ENCODE data around the gene IGIP. TPM values are rescaled to one million over a fixed set of nuclear protein-coding genes. Genes with fewer than 3 reads are reported as not detected.

IGIP gene
- total and polyA plus RNA-seq, 2 of the 8 experiments (the other 6 are each of a cell fraction or from before 2014, with no cell fraction given): 0.32 to 0.69 TPM

- CTCF ChIA-PET (ENCODE audit: partially characterized antibody): interaction anchor here (0.7 to 9.5 kb wide), 6 partner anchors 11 to 59 kb away, joined by 3 to 105 read pairs (median 4); no protein-coding TSS in a partner anchor
- Histone ChIP-seq H3K4me1 (replicated peaks in 1 of 4; ENCODE audit: control insufficient read depth in 3 of 4, insufficient read depth in 4 of 4, low read length in 3 of 4) (peaks cover 0 to 7% (median 1%) of the 10 kb centered on the region in 4 experiments; a peak in 2 of 7 replicates), H2BK5ac (ENCODE audit: low read depth, low read length) (no peak overlapping the region), H3K14ac (ENCODE audit: insufficient read length) (no peak overlapping the region), H4K5ac (ENCODE audit: insufficient read length, low read depth, low read length) (no peak overlapping the region), H3K27me3 (replicated peaks in 1 of 4; ENCODE audit: control insufficient read depth in 3 of 4, extremely low read depth in 1 of 4, insufficient read depth in 3 of 4, low read length in 3 of 4) (no peaks in the 10 kb centered on the region), H2BK15ac (ENCODE audit: low read length) (no peak overlapping the region), H4K8ac (ENCODE audit: extremely low read depth, insufficient read depth, low read length) (no peak overlapping the region), H2BK20ac (ENCODE audit: low read length) (no peak overlapping the region), H3K36me3 (ENCODE audit: control insufficient read depth in 2 of 4, insufficient read depth in 4 of 4, low read length in 3 of 4) (no peaks in the 10 kb centered on the region), H3K4me3 (ENCODE audit: extremely low read depth in 1 of 4, insufficient read depth in 2 of 4, low read depth in 3 of 4, low read length in 4 of 4) (no peak overlapping the region), H3K4ac (replicated peaks; ENCODE audit: insufficient read length, low read depth, low read length) (no peak overlapping the region), H3K79me2 (ENCODE audit: control insufficient read depth in 1 of 2, insufficient read depth in 2 of 2, low read length in 2 of 2) (no peaks in the 10 kb centered on the region), H2AFZ (ENCODE audit: low read length) (no peak overlapping the region), H3K27ac (ENCODE audit: low read depth, low read length) (no peak overlapping the region), H3K18ac (ENCODE audit: extremely low read depth, low read length) (no peak overlapping the region), H3K23me2 (ENCODE audit: low read depth, low read length) (no peaks in the 10 kb centered on the region), H2AK5ac (ENCODE audit: low read depth, low read length) (no peak overlapping the region), H3K23ac (ENCODE audit: insufficient read length) (no peak overlapping the region), H4K20me1 (replicated peaks in 1 of 2; ENCODE audit: control insufficient read depth in 1 of 2, insufficient read depth in 2 of 2, low read length in 2 of 2) (no peaks in the 10 kb centered on the region), H4K91ac (replicated peaks; ENCODE audit: insufficient read length, low read length) (no peak overlapping the region), H3K79me1 (ENCODE audit: low read depth, low read length) (no peaks in the 10 kb centered on the region), H3K9me3 (ENCODE audit: insufficient read depth in 2 of 2, low read depth in 1 of 2, low read length in 1 of 2) (no peaks in the 10 kb centered on the region), H3K56ac (replicated peaks; ENCODE audit: insufficient read length, low read depth, low read length) (no peak overlapping the region), H2BK12ac (ENCODE audit: low read depth, low read length) (no peak overlapping the region), H3K9ac (replicated peaks in 1 of 4; ENCODE audit: extremely low read depth in 1 of 4, low read depth in 3 of 4, low read length in 3 of 4) (no peak overlapping the region), H3K4me2 (ENCODE audit: insufficient read depth in 1 of 2, low read depth in 2 of 2, low read length in 2 of 2) (no peak overlapping the region), H2BK120ac (replicated peaks; ENCODE audit: low read depth, low read length) (no peak overlapping the region)
- WGBS, 2 experiments (ENCODE audit: extremely low coverage in 1 of 2, insufficient coverage in 1 of 2, insufficient read length in 1 of 2, insufficient replicate concordance in 2 of 2, low coverage in 1 of 2, low lambda C conversion rate in 2 of 2, missing lambda C conversion rate in 1 of 2): 90% methylated on average over 3 of the region's 3 CpGs; no CpG with 5 or more reads in 1 of the 2 experiments
- POLR2A ChIA-PET (ENCODE audit: partially characterized antibody): interaction anchor here (1.9 kb wide), 1 partner anchor 10 kb away, joined by 6 read pairs; no protein-coding TSS in a partner anchor
- FAIRE-seq (no peak), DNase-seq (ENCODE audit: low read depth in 1 of 2, low spot score in 2 of 2) (no peak)
- TF ChIP-seq CTBP2 (IDR thresholded peaks at IDR 0.05; ENCODE audit: borderline replicate concordance, insufficient read depth, insufficient read length, low read length): no peak
- TF ChIP-seq MAX (IDR thresholded peaks at IDR 0.05): no peak
- TF ChIP-seq FOSL1 (IDR thresholded peaks at IDR 0.05; ENCODE audit: insufficient read depth, low read depth, low read length): no peak
- no peak for TF ChIP-seq SIN3A (conservative IDR thresholded peaks at IDR 0.05 in 1 of 2, IDR thresholded peaks at IDR 0.05 in 1 of 2; ENCODE audit: low read depth in 1 of 2, low read length in 2 of 2)
Measured at GRCh38 chr5:140131967-140132409, 6.3 kb downstream of the IGIP start.

Measured in H1 (cell line).